GM21367 (cell line): ENCODE measurements around the gene ZNF273.
"Not testable (repeated sequence)": the region's sequence is repeated elsewhere in the genome, so short reads cannot be mapped to it uniquely, and the experiment has no call there.

Source experiments
- ATAC-seq: cut with Tn5 transposase; IDR thresholded peaks from one replicate; pipeline ENCODE4 v1.9.1; 2021; ENCODE audit not compliant: unreplicated experiment

The ZNF273 gene

GRCh38 chr7:64888901-64889685, 14.0 kb upstream of the ZNF273 start:
- ATAC-seq = no peak

DNA sequence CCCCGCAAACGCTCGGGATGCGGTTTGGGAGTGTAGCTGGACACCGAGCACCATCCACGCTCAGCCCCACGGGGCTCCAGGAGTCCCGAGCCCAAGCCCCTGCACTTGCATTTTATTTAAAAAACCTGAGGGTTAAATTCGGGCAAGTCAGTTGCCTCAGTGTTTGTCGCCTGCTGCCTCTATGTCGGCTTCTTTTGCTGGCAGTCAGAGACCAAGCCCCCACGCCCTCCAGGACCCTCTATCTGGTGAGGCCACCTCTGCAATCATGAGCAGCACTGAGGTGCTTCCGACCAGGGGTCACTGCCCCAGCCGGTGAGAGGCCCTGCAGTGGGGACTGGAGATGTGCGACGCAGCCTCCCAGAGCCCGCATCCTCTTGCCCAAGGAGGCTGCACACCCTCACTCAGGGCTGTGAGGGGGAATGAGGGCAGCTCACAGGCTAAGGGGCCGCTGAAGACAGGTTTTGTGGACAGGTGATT, 13.3 kb upstream of the ZNF273 start:
- ATAC-seq = no peak

- not testable (repeated sequence) for ATAC-seq
These were observed 12.8 kb upstream of the ZNF273 start for GRCh38 chr7:64890273-64890672.

- ATAC-seq = no peak
These were observed 12.2 kb upstream of the ZNF273 start for GRCh38 chr7:64890761-64891362.

GRCh38 chr7:64891363-64892081, 11.6 kb upstream of the ZNF273 start:
- ATAC-seq = not testable (repeated sequence)

GRCh38 chr7:64892116-64892515, 11.0 kb upstream of the ZNF273 start:
- no peak for ATAC-seq

DNA sequence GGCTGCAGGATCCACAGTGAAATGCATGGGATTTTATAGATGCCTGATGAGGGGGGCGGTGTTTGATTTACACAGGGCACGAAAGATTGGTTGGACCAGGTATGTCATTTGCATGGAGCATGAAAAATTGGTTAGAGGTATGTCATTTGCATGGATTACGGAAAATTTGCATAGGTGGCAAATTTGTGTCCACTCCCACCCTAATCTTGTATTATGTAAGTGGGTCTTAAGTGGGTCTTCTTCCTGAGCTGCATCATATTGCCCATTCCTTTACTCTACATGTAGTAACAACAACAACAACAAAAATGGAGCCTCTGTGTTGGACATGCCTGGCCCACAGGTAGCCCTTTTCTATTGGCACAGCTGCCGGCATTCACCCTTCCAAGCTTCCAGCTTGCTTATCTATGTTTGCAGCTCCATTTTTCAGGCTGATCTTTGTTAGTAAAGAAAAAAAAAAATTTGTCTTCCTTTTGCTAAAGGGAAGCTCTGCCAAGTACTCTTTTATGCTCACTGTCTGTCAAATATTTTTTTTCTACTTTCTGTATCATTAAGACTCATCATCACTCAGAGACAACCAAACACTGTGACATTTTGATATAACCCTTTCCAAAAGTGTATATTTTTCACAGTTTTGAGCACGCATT, 10.3 kb upstream of the ZNF273 start:
- no peak for ATAC-seq

GRCh38 chr7:64893401-64893800, 9.7 kb upstream of the ZNF273 start:
- no peak for ATAC-seq

DNA sequence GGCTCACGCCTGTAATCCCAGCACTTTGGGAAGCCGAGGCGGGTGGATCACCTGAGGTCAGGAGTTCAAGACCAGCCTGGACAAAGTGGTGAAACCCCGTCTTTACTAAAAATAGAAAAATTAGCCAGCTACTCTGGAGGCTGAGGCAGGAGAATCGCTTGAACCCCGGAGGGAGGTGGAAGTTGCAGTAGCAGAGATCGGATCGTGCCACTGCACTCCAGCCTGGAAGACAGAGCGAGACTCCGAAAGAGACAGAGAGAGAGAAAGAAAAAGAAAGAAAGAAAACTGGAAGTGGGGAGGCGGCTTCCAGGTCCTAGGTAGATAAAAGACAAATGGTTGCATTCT, 640 bp upstream of the ZNF273 start:
- ATAC-seq = not testable (repeated sequence)

DNA sequence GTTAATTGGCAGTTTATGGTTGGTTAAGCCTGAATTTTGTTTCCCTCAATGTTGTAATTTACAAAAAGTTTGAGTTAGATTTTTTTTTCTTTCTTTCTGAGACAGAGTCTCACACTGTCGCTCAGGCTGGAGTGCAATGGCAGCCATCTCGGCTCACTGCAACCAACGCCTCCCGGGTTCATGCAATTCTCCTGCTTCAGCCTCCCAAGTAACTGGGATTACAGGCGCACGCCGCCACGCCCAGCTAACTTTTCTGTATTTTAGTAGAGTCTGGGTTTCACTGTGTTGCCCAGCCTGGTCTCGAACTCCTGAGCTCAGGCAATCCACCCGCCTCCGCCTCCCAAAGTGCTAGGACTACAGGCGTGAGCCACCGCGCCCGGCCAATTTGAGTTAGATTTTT, 935 bp downstream of the ZNF273 start:
- ATAC-seq = no peak

- no peak for ATAC-seq
These were observed 2.1 kb downstream of the ZNF273 start for GRCh38 chr7:64905133-64905532.

DNA sequence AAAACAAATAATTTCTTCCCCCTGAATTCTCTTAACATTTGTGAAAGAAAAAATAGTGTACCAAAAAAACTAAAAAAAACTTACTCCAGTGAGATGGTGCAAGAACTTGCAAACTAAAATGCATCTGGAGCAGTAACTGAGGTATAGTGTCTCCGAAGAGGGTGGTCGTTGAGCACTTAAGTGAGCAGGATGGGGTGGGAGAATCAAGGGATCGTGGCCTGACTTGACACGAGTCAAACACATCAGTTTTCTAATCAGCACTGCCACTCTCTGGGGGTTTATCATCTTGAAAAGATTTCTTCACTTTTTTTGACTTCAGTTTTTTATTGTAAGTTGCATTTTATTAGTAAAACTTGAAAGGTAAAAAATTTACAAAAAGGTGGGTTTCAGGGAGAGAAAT, 2.5 kb downstream of the ZNF273 start:
- ATAC-seq = no peak

DNA sequence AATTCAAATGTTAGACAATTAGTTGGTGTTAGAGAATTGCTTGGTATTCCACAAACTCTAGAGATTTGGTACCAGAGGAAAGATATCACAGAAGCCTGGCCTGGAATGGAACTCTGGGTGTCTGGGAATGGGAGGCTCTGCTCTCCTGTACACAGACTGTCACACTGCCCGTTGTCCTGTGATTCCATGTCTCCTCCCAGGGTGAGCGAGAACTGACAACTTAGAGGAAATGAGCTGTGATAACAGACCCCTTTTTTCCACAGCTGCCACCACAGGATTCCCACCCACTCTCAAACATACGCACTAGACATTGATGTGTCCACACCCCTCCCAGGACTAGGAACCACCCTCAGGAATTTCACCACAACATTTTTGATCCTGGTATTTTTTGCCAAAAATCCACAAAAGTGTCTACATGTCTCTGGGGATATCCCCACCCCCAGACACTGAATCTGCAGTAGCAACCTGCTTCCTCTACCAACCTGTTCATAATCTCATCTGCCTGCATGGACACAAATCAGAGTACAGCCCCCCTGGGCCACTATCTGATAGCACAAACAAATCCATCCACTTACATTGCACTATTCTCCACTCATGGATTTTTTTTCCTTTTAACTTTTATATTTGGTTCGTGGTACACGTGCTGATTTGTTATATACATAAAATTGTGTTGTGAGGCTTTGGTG, 4.7 kb downstream of the ZNF273 start:
- no peak for ATAC-seq

DNA sequence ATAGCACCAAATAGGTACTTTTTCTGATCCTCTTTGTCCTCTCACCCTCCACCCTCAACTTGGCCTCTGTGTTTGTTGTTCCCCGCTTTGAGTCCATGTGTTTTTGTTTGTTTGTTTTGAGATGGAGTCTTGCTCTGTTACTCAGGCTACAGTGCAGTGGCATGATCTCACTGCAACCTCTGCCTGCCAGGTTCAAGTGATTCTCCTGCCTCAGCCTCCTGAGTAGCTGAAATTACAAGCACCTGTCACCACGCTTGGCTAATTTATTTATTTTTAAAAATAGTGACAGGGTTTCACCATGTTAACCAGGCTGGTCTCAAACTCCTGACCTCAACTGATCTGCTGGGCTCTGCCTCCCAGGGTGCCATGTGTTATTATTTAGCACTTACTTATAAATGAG, 5.3 kb downstream of the ZNF273 start:
- no peak for ATAC-seq

DNA sequence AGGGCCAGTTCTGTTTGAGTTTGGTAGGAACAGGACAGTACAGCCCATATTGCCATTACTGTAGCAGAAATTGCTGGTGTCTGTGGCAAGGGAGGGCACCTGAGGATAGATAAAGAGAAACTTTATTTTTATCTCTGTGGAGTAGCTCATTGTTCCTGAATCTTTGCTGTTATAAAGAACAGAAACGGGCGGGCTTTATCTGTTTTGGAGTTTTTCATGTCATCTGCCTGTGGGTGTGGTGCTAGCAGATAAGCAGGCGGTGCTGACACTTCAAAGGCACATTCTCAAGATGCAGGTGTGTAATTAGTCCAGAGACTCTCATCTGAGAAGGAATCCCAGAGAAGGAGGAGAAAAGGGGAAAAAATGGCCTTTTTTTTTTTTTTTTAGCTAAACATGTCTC, 11.5 kb downstream of the ZNF273 start:
- ATAC-seq = no peak

DNA sequence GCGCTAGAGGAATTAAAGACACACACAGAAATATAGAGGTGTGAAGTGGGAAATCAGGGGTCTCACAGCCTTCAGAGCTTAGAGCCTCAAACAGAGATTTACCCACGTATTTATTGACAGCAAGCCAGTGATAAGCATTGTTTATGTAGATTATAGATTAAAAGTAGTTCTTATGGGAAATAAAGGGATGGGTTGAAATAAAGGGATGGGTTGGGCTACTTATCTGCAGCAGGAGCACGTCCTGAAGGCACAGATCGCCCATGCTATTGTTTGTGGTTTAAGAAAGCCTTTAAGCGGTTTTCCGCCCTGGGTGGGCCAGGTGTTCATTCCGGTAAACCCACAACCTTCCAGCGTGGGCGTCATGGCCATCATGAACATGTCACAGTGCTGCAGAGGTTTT, 12.2 kb downstream of the ZNF273 start:
- not testable (repeated sequence) for ATAC-seq

DNA sequence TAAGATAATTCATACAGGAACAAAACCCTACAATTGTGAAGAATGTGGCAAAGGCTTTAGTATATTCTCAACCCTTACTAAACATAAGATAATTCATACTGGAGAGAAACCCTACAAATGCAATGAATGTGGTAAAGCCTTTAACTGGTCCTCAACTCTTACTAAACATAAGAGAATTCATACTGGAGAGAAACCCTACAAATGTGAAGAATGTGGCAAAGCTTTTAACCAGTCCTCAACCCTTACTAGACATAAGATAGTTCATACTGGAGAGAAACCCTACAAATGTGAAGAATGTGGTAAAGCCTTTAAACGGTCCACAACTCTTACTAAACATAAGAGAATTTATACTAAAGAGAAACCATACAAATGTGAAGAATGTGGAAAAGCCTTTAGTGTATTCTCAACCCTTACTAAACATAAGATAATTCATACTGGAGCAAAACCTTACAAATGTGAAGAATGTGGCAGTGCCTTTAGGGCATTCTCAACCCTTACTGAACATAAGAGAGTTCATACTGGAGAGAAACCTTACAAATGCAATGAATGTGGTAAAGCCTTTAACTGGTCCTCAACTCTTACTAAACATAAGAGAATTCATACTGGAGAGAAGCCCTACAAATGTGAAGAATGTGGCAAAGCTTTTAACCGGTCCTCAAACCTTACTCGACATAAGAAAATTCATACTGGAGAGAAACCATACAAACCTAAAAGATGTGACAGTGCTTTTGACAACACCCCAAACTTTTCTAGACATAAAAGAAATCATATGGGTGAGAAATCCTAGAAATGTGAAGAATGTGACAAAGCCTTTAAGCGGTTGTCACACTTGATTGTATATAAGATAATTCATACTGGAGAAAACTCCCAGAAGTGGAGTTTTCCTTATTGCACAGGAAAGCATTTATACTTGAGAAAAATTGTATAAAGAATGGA, 25.4 kb downstream of the ZNF273 start:
- not testable (repeated sequence) for ATAC-seq

DNA sequence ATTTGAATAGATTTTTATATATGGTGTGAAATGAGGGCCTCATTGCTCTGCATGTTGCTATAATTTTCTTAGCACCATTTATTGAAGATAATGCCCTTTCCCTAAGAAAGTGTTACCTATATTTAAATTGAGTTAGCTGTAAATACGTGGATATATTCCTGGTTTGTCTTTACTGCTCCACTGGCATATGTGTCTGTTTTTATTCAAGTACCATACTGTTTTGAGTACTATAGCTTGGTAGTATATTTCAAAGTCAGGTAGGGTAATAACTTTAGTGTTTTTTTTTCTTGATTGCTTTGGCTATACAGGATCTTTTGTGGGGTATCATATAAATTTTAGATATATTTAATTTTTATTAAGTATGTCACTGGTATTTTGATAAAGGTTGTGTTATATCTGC, 31.4 kb downstream of the ZNF273 start:
- no peak for ATAC-seq

DNA sequence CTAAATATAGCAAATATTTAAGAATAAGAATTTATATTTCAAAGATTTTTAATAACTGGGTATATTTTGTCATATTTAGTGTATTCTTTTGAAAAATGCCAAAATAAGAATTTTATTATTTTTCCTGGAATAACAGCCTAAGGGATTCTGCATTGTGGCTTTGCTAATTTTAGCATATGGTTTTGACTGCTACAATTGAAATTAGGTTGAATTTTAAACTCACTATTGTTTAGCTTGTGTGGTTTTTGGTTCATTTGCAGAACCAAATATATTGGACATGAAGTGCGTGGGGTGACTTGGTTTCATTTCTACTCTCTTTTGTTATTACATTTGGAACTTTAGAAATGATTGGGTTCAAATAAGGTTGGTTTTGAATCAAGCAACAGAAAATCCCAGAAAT, 35.5 kb downstream of the ZNF273 start:
- no peak for ATAC-seq

GRCh38 chr7:64940021-64940420, 36.9 kb downstream of the ZNF273 start:
- ATAC-seq = not testable (repeated sequence)
